HG03064 (cell line): ENCODE data around the gene FOSL2.

ENCODE experiments used
- ATAC-seq: cut with Tn5 transposase; IDR thresholded peaks from one replicate; pipeline ENCODE4 v1.9.1; 2021; ENCODE audit warnings: low read depth; ENCODE audit not compliant: unreplicated experiment

FOSL2 gene

DNA sequence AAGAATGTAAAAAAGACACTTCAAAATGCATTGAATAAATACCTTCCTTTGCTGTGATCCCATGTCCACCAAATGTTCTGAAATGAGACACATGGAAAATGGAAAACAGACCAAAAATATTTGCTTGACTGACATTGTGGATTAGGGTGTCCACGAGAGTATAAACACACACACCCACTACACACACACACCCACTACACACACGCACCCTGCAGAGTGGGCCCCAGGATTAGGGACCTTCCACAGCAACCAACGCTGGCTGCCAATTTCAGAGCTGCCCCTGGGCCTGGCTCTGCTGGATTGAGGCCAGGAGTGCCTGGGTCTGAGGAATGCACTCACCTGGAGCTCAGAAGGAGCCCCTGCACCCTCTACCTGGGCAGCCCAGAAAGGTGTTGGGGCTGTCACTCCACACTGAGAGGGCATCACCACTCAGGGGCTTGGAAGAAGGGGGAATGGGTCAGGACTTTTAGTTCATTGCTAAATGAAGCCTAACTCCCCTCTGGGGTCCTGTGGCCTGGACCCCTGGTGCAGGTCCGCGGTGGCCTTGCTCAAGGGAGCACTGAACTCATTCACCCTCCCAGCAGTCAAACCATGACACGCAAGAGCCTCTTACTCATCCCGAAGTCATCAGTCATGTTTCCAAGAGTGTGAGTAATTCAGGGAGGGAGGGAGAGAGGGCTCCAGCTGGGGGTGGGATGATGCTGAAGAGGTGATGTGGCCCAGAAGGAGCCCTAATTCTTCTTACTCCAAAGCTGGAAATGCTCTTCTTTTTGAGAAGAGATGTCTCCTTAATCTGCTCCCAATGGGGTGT is 53.0 kb downstream of the FOSL2 start:
- no peak for ATAC-seq

DNA sequence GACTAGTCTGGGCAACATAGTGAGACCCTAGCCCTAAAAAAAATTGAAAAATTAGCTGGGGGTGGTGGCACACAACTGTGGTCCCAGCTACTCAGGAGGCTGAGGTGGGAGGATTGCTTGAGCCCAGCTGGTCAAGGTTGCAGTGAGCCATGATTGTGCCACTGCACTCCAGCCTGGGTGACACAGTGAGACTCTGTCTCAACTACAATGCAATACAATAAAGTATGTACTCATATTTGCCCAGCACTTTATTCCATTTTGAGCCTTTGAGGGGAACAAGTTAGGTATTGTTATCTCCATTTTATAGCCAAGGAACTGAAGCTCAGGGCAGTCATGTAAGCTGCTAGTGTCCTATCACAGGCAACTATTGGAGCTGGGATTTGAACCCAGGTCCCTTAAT is 53.9 kb downstream of the FOSL2 start:
- no peak for ATAC-seq

DNA sequence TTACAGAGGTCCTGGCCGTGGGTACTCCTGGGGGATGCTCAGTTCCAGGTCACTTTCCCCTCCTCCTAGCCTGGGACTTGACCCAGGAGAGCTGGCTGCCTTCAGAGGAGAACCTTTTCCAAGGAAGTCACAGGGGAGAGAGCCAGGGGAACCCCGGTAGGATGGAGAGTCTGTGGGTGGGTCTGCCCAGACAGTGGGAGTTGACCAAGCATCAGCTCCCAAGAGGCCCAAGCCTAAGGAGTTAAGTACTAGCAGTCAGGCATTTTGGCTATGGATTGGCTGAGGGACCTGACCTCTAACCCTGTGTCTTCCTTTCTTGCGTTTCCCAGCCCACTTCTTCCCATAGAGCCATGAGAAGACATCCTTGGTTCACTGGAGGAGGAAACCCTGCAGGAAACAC is 54.4 kb downstream of the FOSL2 start:
- ATAC-seq: no peak

DNA sequence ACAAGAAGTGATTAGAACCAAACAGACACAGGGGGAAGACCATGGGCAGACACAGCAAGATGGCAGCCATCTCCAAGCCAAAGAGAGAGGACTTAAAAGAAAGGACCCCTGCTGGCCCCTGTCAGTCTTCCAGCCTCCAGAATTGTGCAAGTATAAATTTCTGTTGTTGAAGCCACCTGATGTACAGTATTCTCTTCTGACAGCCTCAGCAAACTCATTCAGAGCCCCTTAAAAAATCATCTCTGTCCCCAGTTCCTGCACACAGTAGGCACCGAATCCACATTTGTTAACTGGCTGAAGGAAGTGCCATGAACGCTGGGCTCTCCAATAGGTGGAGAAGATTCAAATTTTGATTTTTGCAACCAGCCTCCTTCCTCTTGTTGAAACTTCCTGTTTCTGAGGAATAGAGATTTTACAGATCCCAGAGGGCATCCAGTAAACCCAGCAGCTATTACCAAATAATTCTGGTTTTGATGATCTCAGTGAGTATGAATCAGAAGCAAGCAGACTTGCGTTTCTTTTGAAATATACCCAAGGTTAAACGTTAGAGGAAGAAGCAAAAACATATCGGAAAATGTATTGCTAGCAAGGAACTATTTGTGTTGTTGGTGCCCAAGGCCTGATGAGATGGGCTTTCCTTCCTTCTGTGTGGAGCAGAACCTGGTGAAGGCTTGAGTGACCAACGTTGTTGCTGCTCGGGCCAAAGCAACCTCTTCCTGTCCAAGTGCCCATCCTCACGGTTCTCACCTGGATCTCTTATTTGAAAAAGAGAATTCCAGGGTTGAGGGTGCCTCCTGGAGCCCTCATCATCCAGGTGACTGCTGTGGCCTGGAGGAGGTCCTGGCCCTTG is 55.5 kb downstream of the FOSL2 start:
- no peak for ATAC-seq

DNA sequence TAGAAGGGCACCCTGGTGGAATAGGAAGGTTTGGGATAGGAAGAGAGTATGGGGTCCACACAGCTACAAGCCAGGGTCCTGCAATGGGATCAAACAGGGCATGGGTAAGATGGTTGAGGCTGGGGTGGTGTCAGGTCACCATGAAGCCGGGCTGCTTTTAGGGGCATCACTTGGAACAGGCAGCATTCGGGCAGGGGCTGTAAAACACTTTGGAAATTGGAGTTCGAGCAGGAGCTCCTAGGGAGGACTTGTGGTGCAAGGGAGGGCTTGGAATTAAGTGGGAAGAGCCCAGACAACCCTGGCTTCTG is 56.1 kb downstream of the FOSL2 start:
- ATAC-seq: no peak

DNA sequence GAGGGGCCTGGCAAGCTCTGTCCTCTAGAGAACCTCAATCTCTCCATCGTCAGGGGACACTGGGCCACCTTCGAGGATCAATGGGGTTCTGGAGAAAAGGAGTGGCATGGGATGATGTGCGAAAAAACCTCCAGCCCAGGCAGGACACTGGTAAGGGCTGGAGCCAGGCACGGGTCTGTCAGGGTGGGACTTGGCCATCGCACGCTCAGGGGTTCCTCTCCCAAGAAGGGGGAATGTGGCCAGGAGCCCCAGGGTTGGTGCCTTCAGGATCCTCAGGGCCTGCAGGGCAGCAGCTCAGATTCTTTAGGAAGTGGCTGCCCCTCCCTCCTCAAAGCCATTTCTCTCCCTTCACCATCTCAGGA is 56.4 kb downstream of the FOSL2 start:
- ATAC-seq: no peak

DNA sequence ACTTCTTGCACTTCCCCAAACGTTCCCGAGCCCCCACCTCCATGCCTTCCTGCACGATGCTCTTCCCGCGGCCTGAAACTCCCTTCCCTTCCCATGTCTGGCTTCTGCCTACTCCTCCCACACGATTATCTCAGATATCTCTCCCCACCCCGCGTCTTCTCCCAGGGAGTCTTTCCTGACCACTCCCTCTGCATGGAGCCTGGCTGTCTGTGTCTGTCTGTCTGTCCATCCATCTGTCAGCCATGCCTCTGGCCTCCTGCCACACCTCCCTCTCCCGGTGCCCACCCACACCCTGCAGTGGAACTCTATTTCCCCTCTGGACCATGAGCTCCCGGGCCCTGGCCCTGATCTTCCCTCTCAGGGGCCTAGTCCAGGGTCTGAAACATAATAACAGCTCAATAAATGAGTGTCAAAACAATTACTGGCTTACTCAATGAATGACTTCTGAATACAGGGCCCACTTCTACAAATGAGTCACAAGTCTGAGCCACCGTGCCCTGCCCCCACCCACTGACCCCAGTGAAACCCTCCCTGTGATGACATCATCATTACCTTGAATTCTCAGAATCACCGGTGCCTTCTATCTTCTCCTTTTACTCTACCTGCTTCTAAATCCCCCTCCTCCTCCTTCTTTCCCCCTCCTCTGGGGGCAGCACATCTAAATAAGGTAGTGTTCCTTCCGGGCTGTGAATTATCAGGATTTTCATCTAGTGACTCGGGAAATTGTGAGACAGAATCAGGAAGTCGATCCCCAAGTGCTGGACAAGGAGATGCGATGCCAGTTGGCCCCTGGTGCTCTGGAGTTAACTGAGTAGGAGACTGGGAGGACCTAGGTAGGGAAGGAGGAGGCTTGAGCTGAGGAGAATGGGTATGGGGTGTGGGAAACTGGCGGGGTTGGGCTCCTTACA is 57.1 kb downstream of the FOSL2 start:
- no peak for ATAC-seq

DNA sequence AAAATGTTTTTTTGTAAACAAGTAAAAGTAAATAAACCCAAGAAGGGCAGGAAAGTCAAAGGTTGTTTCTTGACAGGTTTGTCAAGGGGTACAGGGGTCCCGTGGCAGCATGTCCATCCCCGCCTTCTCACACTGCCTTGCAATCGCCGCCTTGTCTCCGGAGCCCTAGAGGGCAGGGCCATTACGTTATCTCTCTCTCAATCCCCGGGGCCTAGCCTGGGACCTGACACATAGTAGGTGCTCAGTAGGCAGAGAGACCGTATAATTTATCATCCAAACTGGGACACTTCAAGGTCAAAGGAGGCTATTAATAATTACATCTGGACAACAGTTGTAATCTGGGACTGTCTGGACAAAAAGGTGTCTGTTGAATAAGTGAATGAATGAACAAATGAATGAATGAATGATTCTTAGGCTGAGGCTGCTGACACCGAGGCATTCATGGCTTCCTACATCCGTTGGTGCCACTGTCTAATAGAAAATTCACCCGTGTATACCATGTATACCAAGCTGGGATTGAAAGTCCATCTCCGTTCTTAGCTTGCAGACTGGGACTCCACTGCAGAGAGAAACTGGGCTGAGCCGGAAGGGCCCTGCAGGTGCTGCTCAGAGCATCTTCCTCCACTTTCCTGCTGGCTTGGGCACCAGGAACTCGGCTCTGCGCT is 58.4 kb downstream of the FOSL2 start:
- ATAC-seq: no peak

DNA sequence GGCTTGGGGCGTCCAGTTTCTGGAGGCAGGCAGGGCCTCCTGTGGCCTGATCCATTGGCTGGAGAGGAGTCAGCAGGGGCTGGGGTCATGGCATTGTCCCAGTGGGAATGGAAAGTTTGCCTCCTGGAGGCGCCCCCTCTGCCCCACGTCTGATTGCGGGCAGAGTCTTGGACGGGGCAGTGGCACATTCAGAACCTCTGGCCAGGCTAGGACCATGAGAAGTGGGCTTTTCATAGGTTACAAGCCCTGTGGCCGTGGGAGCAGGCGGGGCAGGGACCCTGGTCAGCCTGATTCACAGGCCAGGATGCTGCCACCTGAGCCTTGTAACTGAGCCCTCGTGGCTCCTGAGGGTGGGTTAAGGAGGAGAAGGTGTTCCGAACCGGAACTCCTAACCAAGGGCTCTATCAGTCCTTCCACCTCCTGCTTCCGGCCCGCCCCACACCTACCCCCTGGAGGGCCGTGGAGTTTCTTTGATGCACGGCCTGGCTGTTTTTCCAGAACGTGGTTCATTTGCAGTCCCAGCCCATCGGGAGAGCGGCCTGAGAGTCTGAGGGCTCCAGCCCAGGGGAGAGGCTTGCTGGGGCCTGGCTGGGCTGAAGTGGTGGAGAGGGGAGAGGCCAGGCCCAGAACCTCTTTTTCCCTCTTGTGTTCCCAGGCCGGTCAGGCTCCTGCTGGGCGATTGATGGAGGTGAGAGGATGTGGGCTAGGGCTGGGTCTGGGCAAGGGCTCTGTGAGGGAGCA is 59.3 kb downstream of the FOSL2 start:
- ATAC-seq: no peak

DNA sequence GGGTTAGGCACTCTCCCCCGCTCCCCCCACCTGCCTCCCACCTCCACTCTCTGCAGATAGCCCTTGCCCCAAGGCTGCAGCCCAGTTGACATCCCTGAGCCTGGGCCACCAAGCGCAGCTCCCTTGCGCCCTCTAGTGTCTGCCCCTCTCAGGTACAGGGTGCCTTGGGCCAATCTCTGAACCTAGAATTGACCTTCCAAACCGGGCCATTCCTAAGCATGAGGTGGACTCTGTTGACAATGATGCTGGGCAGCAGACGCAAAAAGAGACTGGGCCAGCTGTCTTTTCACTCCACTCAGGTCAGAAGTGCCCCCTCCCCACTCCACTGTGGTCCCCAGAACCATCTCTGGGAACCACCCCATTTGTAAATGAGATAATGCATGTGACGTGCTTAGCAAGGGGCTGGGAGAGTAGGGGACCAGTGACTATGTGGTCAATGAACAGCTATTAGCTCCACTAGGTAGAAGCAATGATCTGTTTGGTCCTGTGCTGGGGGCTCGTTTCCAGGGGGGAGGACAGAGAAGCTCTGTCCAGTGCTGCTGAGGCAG is 60.0 kb downstream of the FOSL2 start:
- no peak for ATAC-seq

DNA sequence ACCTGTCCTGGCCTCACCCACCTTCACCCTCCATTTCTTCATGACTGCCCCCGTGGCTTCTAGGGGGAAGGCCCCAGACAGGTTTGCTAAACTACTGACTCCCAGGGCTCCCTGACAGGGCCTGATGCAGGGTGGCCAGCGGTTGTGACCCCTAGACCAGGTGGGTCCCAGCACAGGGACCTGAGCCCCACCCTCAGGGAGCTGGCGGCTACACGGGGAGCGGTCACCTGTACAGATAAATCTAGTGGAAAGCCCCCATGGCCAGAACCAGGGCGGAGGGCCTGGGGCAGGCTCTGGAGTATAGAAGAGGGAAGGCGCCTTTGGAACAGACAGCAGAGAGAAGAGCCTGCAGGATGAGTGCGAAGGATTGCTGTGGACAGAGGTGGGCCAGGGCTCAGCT is 60.7 kb downstream of the FOSL2 start:
- no peak for ATAC-seq

DNA sequence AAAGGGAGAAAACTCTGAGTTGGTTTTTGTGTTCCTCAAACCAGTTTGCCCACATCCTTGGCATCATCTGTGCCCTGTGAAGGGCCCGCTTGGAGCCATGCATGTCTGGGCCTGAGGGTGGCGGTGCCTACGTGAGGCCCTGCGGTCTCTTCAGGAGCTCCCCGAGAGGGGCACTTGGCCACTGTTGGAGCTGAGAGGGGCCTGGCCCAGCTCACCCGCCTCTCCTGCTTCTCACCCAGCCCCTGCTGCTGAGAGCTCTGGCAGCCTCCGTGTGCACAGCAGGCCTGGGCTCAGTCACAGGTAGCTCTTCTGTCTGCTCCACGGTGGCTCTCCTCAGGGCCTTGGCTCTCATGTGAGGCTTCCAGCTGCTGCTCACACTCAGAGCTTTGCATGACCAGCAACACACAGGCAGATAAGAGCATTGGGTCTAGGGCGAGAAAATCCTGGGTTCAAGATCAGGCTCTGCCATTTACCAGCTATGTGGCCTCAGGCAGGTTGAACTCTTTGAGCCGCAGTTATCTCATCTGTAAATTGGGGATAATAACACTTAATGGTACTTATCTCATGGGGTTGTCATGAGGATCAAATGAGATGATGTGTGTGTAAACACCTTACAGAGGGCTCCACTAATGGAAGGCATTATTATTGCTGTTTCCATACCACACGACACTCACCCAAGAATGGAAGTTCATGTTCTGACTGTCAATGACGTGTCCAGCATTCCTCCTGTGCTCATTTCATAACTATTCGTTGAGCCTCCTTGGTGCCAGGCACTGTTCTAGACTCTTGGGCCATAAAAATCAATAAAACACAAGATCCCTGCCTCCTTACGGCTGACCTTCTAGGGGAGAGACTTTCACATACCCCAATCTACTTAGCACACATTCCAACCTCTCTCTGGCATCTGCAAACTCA is 61.6 kb downstream of the FOSL2 start:
- ATAC-seq: no peak

DNA sequence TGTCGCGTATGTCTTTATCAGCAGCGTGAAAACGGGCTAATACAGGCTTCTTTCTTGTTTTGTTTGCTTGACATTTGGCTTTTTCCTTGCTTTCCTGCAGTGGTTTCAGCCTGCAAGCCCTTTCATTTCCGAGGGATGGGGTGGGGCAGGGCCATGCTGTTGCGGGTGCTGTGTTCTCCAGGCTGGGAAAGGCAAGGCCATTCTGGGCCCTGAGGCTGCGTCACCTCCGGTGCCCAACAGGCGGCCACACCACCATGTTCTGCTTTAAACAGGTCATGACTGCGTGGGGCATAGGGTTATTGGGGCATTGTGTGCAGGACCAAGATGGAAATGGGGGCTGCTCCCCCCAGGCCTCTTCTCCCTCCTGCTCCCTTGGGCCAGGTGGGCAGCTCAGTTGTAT is 64.6 kb downstream of the FOSL2 start:
- ATAC-seq: no peak

DNA sequence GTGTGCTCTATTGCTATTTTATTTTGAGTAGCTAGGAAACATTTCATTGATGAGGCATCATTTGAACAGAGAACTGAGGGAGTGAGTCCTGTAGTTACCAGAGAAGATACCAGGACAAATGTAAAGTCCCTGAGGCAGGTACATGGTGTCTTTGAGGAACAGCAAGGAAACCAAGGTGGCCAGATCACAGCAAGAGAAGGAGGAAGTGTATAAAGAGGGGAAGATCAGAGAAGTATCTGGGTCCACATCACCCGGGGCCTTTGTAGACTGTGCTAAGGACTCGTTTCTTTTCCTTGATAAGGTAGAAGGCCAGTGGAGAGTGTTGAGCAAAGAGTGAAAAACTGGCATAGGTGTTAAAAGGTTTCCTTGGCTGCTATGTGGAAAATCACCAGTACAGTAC is 68.4 kb downstream of the FOSL2 start:
- no peak for ATAC-seq

DNA sequence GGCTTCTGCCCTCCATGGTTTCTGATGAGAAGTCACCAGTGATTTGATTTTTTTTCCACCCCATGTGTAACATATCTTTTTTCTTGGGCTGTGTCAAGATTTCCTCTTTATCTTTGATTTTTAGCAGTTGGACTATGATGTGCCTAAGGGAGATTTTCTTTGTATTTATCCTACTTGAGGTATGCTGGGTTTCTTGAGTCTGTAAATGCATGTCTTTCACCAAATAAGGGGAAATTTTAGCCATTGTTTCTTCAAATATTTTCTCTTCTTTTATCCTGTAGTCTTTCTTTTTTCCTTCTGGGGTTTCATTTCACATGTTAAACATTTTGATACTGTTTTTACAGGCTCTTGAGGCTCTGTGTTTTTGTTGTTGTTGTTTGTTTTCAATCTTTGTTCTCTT is 69.5 kb downstream of the FOSL2 start:
- no peak for ATAC-seq

DNA sequence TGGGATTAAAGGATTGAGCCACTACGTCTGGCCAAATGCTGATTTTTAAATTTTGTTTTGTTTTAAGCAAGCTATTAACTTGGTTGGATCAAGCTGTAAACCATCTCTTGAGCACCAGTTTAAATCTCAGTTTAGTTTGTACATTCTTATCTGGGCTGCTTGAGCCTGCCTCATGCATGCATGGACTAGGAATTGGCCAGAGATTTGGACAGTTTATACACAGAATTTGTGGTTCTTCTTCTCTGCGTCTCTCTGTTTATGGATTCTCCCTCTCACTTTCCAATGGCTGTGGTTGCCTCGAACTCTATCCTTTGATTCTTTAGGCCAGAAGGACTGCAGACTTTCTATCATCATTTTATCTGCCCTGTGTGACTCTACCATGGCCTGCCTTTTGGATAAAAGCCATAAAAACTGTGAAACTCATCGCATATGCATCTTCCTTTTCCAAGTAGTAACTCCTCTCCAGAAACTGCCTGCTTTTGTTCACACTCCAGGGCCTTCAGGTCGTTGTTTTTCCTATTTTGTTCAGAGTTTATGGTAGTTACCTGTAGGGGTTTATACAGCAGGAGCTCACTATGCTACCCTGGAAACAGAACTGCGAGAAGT is 70.7 kb downstream of the FOSL2 start:
- no peak for ATAC-seq

DNA sequence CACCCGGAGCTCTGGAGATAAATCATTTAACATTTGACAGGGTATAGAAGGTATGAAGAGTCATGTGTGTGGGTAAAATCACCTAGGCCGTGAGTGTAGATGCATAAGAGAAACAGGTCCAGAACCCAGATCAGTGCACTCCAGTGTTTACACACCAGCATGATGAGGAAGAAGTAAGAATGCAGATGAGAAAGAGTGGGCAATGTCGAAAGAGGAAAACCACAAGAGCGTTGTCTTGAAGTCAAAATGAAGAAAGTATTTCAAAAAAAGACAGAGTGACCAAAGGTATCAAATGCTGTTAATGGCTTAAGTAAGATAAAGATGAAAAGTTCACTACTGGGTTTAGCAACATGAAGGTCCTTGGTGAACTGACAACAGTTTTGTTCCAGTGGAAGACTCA is 71.2 kb downstream of the FOSL2 start:
- no peak for ATAC-seq

DNA sequence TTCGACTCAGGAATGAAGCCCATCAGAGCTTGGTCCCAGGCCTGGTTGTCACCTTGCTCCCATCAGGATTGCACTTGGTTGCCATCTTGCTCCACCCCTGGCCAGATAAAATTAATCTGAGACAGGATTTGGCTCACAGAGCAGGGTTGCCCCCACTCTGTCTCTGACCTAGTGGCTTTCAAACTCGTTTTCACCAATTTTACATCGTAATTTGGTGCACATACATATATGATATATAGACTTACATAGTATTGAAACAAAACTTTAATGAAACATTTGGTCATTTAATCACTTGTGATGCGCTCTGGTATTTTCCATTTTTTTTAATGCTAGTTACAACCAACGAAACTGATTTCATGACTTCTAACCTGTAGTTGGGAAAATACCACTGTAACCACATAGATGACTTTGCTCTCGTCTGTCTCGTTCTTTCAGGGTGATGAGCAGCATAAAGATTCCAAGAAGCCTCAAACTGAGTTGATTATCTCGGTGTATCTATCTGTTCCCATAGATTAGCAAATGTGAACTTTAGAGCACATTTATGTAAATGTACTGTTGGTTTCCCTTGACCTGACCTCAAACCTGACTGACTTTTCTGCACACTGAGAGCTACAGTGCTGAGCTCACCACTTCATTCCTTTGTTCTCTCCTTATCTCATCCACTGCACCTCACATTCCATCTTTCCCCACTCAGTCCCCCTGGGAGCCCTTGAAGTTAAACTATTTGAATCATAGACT is 72.7 kb downstream of the FOSL2 start:
- no peak for ATAC-seq
